MCF 10A (cell line): ENCODE results near the gene UMODL1. TPM values are rescaled to one million over a fixed set of nuclear protein-coding genes. Genes with fewer than 3 reads are reported as not detected.

Experiments used
- BruUV-seq: library from RNA; stranded (reverse); fragments of 400-500 nt; replicated peaks from 2 replicates; lab custom pipeline; 2021; lab: Mats Ljungman, UMichigan
- CTCF ChIA-PET: fragments of 300-600 bp; sonication (Branson Sonifier 250); formaldehyde crosslinking; extraction: SDS; loops from one replicate; lab custom pipeline; 2021; ENCODE audit warnings: antibody characterized with exemption, inconsistent platforms; lab: Yijun Ruan, JAX
- POLR2A ChIA-PET: fragments of 300-600, 350-650 bp; sonication (Branson Sonifier 250); formaldehyde crosslinking; extraction: SDS; loops from one replicate; lab custom pipeline; 2020; ENCODE audit warnings: antibody characterized with exemption, inconsistent platforms; lab: Yijun Ruan, JAX
- DNase-seq: peaks from one replicate; pipeline ENCODE4 v3.0.0-alpha.2; 2018; ENCODE audit not compliant: unreplicated experiment
- H3K27ac Mint-ChIP-seq: one replicate; pipeline ENCODE4 v1.8.0; 2022; ENCODE audit warnings: mild to moderate bottlenecking, low read depth, mixed read lengths; ENCODE audit not compliant: unreplicated experiment
- H3K27me3 Mint-ChIP-seq: one replicate; pipeline ENCODE4 v1.8.0; 2022; ENCODE audit warnings: mixed read lengths; ENCODE audit not compliant: insufficient read depth, unreplicated experiment
- H3K36me3 Mint-ChIP-seq: one replicate; pipeline ENCODE4 v1.8.0; 2022; ENCODE audit warnings: mild to moderate bottlenecking, moderate library complexity, mixed read lengths; ENCODE audit not compliant: insufficient read depth, unreplicated experiment
- H3K4me1 Mint-ChIP-seq: one replicate; pipeline ENCODE4 v1.8.0; 2022; ENCODE audit warnings: mixed read lengths; ENCODE audit not compliant: insufficient read depth, unreplicated experiment
- H3K4me3 Mint-ChIP-seq: one replicate; pipeline ENCODE4 v1.8.0; 2022; ENCODE audit warnings: mild to moderate bottlenecking, moderate library complexity, mixed read lengths; ENCODE audit not compliant: unreplicated experiment
- H3K9me3 Mint-ChIP-seq: one replicate; pipeline ENCODE4 v1.8.0; 2022; ENCODE audit warnings: mixed read lengths; ENCODE audit not compliant: unreplicated experiment
- intact Hi-C: fragments of 100-400 bp; cut with micrococcal nuclease; formaldehyde crosslinking; loops from 2 replicates; pipeline ENCODE4 v1.14.1; 2022
- total RNA-seq: library from RNA; stranded (reverse); gene quantifications from 2 replicates; pipeline ENCODE4 v1.2.3, GENCODE V29; 2022
- TF ChIP-seq, protein P1 (sequence below): fragments of 200-600 bp; IDR thresholded peaks from one replicate; pipeline ENCODE4 v1.8.0; 2022; ENCODE audit warnings: antibody characterized with exemption, mild to moderate bottlenecking; ENCODE audit not compliant: unreplicated experiment

Gene UMODL1
- total RNA-seq, 1 experiment from 2014 or later, result not detected

DNA sequence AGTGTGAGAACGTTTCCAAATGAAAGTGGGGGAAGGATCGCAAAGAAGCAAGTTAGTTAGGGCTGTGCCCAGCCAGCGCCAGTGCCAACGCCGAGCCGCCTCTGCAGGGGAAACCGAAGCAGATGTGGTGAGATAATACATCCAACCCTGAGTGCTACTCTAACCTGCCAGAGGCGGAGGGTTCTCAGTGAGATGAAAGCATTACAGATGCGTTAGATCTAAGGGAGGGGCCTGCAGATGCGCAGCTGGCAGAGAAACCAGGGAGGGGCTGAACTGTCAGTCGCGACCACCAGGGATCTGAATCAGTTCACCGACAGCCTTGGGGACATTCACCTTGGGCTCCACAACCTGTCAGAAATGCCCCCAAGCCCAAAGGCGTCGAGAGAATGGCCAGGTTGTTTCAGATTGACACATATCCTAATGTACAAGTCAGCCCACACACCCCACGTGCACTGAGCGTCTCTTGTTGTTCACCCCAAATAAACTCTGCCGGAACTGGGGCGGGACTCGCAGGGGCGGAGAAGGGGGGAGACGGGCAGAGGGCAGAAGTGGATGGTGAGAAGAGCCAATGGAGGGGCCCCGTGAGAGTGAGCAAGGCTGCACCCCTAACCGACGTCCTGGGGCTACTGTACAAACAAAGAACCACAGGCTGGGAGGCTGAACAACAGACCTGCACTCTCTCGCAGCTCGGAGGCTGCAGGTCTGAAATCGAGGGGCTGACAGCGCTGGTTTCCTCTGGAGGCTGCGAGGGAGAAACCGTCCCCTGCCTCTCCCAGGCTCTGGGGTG is 8.7 kb upstream of the UMODL1 start:
- H3K4me3 Mint-ChIP-seq, result no peak overlapping the region
- BruUV-seq, result no TSS peak
- DNase-seq, result no peak
- H3K36me3 Mint-ChIP-seq, result no peaks in the 10 kb centered on the region
- H3K9me3 Mint-ChIP-seq, result no peaks in the 10 kb centered on the region
- TF ChIP-seq, protein P1, sequence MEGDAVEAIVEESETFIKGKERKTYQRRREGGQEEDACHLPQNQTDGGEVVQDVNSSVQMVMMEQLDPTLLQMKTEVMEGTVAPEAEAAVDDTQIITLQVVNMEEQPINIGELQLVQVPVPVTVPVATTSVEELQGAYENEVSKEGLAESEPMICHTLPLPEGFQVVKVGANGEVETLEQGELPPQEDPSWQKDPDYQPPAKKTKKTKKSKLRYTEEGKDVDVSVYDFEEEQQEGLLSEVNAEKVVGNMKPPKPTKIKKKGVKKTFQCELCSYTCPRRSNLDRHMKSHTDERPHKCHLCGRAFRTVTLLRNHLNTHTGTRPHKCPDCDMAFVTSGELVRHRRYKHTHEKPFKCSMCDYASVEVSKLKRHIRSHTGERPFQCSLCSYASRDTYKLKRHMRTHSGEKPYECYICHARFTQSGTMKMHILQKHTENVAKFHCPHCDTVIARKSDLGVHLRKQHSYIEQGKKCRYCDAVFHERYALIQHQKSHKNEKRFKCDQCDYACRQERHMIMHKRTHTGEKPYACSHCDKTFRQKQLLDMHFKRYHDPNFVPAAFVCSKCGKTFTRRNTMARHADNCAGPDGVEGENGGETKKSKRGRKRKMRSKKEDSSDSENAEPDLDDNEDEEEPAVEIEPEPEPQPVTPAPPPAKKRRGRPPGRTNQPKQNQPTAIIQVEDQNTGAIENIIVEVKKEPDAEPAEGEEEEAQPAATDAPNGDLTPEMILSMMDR, result no peak
- peaks cover 8% of the 10 kb centered on the region for H3K27me3 Mint-ChIP-seq
- ChIA-PET POLR2A (no interaction called here), CTCF (no interaction called here)
- intact Hi-C loops, result no loop called here
- H3K4me1 Mint-ChIP-seq, result peaks cover 10% of the 10 kb centered on the region
- H3K27ac Mint-ChIP-seq, result no peak overlapping the region

- Mint-ChIP-seq H3K36me3 (no peaks in the 10 kb centered on the region), H3K27ac (no peak overlapping the region), H3K4me3 (no peak overlapping the region), H3K9me3 (no peaks in the 10 kb centered on the region), H3K27me3 (peaks cover under 1% of the 10 kb centered on the region), H3K4me1 (peaks cover 10% of the 10 kb centered on the region)
- no TSS peak for BruUV-seq
- ChIA-PET POLR2A (interaction anchor here (0.6 to 1.4 kb wide), 2 partner anchors 19 to 55 kb away, joined by 3 read pairs; no protein-coding TSS in a partner anchor), CTCF (interaction anchor here (0.6 kb wide), 1 partner anchor 710 kb away, joined by 3 read pairs; no protein-coding TSS in a partner anchor)
- intact Hi-C loops, result no loop called here
- TF ChIP-seq, protein P1, result no peak
- DNase-seq, result no peak
Observed at GRCh38 chr21:42063191-42063570, 7.9 kb upstream of the UMODL1 start.

DNA sequence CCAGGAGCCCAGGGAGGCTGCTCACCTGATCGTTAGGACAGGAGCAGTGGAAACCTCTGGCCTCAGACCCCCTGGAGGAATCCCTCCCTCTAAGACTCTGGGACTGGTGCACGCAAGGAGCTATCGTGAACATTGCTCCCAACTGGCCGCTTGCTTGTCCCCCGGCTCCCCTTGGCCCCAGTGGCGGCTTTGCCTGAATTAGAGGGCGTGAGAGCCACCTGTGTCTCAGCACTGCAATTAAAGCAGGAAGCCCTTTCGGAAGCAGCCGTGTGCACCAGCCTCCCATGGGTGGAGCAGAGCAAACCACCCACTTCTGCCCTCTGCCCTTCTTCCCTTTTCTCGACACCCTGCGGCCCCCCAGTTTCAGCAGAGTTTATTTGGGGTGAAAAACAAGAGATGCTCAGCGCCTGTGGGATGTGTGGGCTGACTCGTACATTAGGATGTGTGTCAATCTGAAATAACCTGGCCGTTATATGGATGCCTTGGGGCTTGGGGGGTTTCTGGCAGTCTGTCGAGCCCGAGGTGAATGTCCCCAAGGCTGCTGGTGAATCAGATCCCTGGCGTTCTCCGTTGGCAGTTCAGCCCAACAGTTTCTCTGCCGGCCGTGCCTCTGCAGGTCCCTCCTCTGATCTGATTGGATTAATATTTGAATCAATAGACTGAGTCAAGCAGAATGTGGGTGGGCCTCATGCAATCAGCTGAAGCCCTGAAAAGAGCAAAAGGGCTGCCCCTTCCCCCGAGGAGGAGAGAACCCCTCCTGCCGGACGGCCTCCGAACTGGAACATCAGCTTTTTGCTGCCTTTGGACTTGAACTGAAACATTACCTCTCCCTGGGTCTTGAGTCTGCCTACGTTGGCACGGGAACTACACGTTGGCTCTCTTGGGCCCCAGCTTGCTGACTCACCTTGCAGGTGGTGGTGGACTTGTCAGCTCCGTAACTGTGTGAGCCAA is 7.3 kb upstream of the UMODL1 start:
- no peaks in the 10 kb centered on the region for H3K9me3 Mint-ChIP-seq
- no TSS peak for BruUV-seq
- no peaks in the 10 kb centered on the region for H3K36me3 Mint-ChIP-seq
- H3K27me3 Mint-ChIP-seq, result no peaks in the 10 kb centered on the region
- H3K27ac Mint-ChIP-seq, result no peak overlapping the region
- CTCF ChIA-PET, result interaction anchor here (0.6 to 0.7 kb wide), 2 partner anchors 165 to 711 kb away, joined by 3 read pairs; no protein-coding TSS in a partner anchor
- DNase-seq, result peak; percentile 76
- POLR2A ChIA-PET, result interaction anchor here (0.6 to 1.4 kb wide), 4 partner anchors 19 to 55 kb away, joined by 3 to 4 read pairs (median 3); no protein-coding TSS in a partner anchor
- TF ChIP-seq, protein P1, result no peak
- peak overlapping the region; percentile 18 for H3K4me3 Mint-ChIP-seq
- intact Hi-C loops, result no loop called here
- peaks cover 10% of the 10 kb centered on the region for H3K4me1 Mint-ChIP-seq

GRCh38 chr21:42066521-42066920 is 4.6 kb upstream of the UMODL1 start:
- Mint-ChIP-seq H3K4me1 (peaks cover 10% of the 10 kb centered on the region), H3K4me3 (no peak overlapping the region), H3K36me3 (no peaks in the 10 kb centered on the region), H3K27me3 (peaks cover 17% of the 10 kb centered on the region), H3K9me3 (no peaks in the 10 kb centered on the region), H3K27ac (no peak overlapping the region)
- POLR2A ChIA-PET, result no interaction called here
- BruUV-seq, result no TSS peak
- TF ChIP-seq, protein P1, result no peak
- intact Hi-C loops, result no loop called here
- CTCF ChIA-PET, result interaction anchor here (1.2 kb wide), 1 partner anchor 10 kb away, joined by 4 read pairs; no protein-coding TSS in a partner anchor
- DNase-seq, result no peak
